Measurements from ENCODE around the gene LRP6.
"Not testable (repeated sequence)": the region's sequence is repeated elsewhere in the genome, so short reads cannot be mapped to it uniquely, and the experiment has no call there.

Gene LRP6

GRCh38 chr12:12156116-12156515 is 110.7 kb downstream of the LRP6 start:
- no peak overlapping the region for H3K4me3 ChIP-seq (ENCODE audit: low read length)
- DNase-seq (ENCODE audit: low read depth): no peak
- TF ChIP-seq, protein P1, sequence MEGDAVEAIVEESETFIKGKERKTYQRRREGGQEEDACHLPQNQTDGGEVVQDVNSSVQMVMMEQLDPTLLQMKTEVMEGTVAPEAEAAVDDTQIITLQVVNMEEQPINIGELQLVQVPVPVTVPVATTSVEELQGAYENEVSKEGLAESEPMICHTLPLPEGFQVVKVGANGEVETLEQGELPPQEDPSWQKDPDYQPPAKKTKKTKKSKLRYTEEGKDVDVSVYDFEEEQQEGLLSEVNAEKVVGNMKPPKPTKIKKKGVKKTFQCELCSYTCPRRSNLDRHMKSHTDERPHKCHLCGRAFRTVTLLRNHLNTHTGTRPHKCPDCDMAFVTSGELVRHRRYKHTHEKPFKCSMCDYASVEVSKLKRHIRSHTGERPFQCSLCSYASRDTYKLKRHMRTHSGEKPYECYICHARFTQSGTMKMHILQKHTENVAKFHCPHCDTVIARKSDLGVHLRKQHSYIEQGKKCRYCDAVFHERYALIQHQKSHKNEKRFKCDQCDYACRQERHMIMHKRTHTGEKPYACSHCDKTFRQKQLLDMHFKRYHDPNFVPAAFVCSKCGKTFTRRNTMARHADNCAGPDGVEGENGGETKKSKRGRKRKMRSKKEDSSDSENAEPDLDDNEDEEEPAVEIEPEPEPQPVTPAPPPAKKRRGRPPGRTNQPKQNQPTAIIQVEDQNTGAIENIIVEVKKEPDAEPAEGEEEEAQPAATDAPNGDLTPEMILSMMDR (conservative IDR thresholded peaks at IDR 0.05; ENCODE audit: low read length): no peak

DNA sequence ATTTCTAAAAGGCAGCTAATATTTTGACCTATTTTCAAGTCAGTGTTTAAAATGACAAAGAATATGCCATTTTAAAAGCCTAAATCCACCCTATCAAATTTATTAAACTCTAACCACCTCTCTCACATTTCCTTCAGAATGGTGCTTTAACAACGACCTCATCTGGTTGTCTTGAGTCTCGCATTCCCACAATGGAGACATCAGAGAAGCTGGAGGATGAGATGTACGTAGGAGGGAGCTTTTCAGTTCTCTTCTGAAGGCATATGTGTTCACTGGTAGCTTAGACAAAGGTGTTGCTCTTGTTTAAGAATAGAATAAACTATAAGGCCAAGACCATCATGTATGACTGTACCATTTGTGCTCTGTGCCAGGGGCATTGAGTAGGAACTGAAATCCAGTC is 113.2 kb downstream of the LRP6 start:
- no peak for DNase-seq (ENCODE audit: low read depth)
- H3K4me3 ChIP-seq (ENCODE audit: low read length): no peak overlapping the region
- TF ChIP-seq, protein P1 (conservative IDR thresholded peaks at IDR 0.05; ENCODE audit: low read length): no peak

- TF ChIP-seq, protein P1 (conservative IDR thresholded peaks at IDR 0.05; ENCODE audit: low read length): no peak
- DNase-seq (ENCODE audit: low read depth): no peak
- H3K4me3 ChIP-seq (ENCODE audit: low read length): no peak overlapping the region
Measured at GRCh38 chr12:12147111-12147510, 119.7 kb downstream of the LRP6 start.

GRCh38 chr12:12144531-12144930 is 122.3 kb downstream of the LRP6 start:
- not testable (repeated sequence) for DNase-seq (ENCODE audit: low read depth); H3K4me3 ChIP-seq (ENCODE audit: low read length)

DNA sequence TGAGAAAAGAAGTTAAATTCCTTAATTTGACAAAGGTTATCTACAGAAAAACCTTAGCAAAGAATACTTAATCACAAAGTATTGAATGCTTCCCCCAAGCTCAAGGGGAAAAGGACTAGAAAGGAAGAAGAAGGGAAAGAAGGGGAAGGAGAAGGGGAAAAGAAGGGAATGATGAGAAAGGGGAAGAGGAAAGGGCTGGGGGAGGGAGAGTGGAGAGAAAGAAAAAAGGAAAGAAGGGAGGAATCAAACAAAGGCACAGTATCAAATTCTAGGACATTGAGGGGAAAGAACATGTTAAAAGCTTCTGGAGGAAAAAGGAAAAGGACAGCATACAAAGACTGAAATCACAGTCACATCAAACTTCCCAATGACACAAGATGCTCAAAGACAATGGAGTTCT is 125.8 kb downstream of the LRP6 start:
- H3K4me3 ChIP-seq (ENCODE audit: low read length): no peak overlapping the region
- DNase-seq (ENCODE audit: low read depth): no peak
- TF ChIP-seq, protein P1 (conservative IDR thresholded peaks at IDR 0.05; ENCODE audit: low read length): no peak

GRCh38 chr12:12138203-12139154 is 128.4 kb downstream of the LRP6 start:
- H3K4me3 ChIP-seq (ENCODE audit: low read length): no peak overlapping the region
- TF ChIP-seq, protein P1 (conservative IDR thresholded peaks at IDR 0.05; ENCODE audit: low read length): no peak
- no peak for DNase-seq (ENCODE audit: low read depth)

DNA sequence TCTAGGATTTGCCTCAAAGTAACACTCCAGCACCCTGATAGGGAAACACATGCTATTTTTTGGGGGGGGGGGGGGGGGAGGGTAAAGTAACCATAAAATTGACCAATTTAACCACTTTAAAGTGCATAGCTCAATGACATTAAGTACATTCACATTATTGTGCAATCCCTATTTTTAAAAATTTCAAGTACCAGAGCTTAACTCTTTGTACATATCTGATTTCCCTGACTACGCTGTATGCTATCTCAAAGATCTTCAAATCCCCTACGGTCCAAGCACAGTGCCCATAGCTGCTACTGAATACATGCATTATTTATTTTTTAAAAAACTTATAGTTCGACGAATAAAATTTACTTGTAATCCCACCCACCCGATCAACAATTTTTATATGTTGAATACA is 133.1 kb downstream of the LRP6 start:
- TF ChIP-seq, protein P1 (conservative IDR thresholded peaks at IDR 0.05; ENCODE audit: low read length): no peak

More for the DNA sequence above, 133.1 kb downstream of the LRP6 start:
- no peak for DNase-seq (ENCODE audit: low read depth)
- H3K4me3 ChIP-seq (ENCODE audit: low read length): no peak overlapping the region
